GM12878 (cell line): Measurements from ENCODE around the gene RFX1. TPM values are rescaled to one million over a fixed set of nuclear protein-coding genes. Genes with fewer than 3 reads are reported as not detected.

Source experiments
- BRCA1 ChIP-seq: IDR thresholded peaks from 2 replicates; pipeline ENCODE4 v1.6.1; 2011; ENCODE audit warnings: low read depth, low read length, improper control_type of control experiment
- PML ChIP-seq: IDR thresholded peaks from 2 replicates; pipeline ENCODE4 v1.6.1; 2012; ENCODE audit warnings: low read length, inconsistent platforms
- PRDM15 ChIP-seq: fragments of 450-650 bp; formaldehyde crosslinking; IDR thresholded peaks from 2 replicates; pipeline ENCODE4 v1.4.0; 2020; ENCODE audit warnings: mild to moderate bottlenecking, moderate library complexity
- polyA plus RNA-seq, 11 experiments: library from polyadenylated mRNA; depleted of rRNA in 4 of 11; unstranded in 6 of 11; stranded (reverse) in 5 of 11; fragments of >200 nt; fragmentation: Nextera tagmentation in 4 of 11; fragmentation: Illumina TruSeq in 1 of 11; extraction: Ambion mirVana in 4 of 11; extraction: Trizol in 1 of 11; gene quantifications; 1 replicate in 1 of 11; 2 replicates in 10 of 11; pipeline versions ENCODE4 v1.2.1 to v1.2.3, GENCODE V29; 2011 to 2016; ENCODE audit warnings: inconsistent platforms in 2 of 11, missing spikeins in 2 of 11, low read depth in 1 of 11
- total RNA-seq, 4 experiments: library from RNA; depleted of rRNA in 3 of 4; stranded (reverse); fragments of >200 nt in 3 of 4; fragmentation: Illumina TruSeq in 1 of 4; extraction: Trizol in 1 of 4; gene quantifications; 2 replicates each; pipeline versions ENCODE4 v1.2.1 to v1.2.3, GENCODE V29; 2013 to 2021
- TF ChIP-seq, protein P1 (sequence below): fragments of 450-650 bp; IDR thresholded peaks from 2 replicates; pipeline ENCODE4 v1.6.1; 2017; ENCODE audit warnings: borderline replicate concordance

The RFX1 gene
- total and polyA plus RNA-seq, 10 of the 15 experiments (the other 5 are each of a cell fraction or from before 2014, with no cell fraction given) = 0.05 to 11.0 (median 1.5) TPM

DNA sequence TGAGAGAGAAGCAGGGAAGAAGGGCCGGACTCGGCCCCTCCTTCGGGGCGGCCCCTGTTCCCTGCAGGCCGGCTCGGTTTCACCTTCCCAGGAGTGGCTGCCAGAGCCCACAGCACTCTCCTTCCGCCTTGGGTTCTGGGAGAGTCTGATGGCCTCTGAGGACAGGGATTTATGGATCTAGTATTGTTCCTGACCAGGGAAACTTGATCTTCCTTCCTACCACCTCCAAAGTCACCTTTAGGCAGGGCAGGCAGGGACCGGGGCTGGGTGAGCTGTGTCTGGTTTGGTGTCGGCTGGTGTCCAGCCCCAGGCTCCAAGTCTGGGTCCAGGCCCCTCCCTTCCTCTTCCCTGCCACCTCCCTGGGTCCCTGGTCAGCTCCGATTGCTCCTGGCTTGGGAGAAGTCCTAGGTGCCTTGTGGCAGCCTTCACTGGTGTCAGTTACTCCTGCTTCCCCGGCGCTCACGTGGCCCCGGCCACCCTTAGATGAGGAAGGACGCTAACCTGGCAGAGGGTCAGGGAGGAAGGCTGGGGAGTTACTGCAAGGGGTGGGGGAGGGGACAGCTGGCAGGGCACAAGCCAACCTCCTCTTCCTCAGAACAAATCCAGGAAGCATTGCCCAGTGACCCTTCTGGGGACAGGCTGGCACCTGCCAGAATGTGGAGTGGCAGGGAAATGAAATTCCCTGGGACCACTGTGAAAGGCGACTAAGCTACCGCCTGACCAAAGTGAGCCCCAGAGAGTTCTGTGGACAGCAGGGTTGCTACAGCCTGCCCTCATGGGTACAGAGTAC lies 18.8 kb downstream of the RFX1 start (continued):
- TF ChIP-seq PRDM15 (CRISPR knock-in tag) (no peak), BRCA1 (no peak), PML (no peak)
- TF ChIP-seq, protein P1, sequence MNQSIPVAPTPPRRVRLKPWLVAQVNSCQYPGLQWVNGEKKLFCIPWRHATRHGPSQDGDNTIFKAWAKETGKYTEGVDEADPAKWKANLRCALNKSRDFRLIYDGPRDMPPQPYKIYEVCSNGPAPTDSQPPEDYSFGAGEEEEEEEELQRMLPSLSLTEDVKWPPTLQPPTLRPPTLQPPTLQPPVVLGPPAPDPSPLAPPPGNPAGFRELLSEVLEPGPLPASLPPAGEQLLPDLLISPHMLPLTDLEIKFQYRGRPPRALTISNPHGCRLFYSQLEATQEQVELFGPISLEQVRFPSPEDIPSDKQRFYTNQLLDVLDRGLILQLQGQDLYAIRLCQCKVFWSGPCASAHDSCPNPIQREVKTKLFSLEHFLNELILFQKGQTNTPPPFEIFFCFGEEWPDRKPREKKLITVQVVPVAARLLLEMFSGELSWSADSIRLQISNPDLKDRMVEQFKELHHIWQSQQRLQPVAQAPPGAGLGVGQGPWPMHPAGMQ = no peak
